Peyer's patch (tissue), 4 donors: Measurements from ENCODE around the gene COPS7B.

Experiments
- CTCF ChIP-seq, 6 experiments: fragments of 450-650 bp in 4 of 6; fragments of 200-600 bp in 2 of 6; sonication (generic) in 1 of 6; IDR thresholded peaks; one replicate each; pipeline ENCODE4 v1.5.1; 2017 to 2019; ENCODE audit warnings: antibody characterized with exemption in 6 of 6, mild to moderate bottlenecking in 3 of 6, moderate library complexity in 1 of 6
- POLR2A ChIP-seq, 2 donors: fragments of 450-650 bp; IDR thresholded peaks; one replicate each; pipeline ENCODE4 v1.5.1; 2017; ENCODE audit warnings: antibody characterized with exemption in 2 of 2, mild to moderate bottlenecking in 2 of 2, moderate library complexity in 2 of 2

- no peak for TF ChIP-seq CTCF (IDR thresholded peaks at IDR 0.05)
- TF ChIP-seq POLR2A (IDR thresholded peaks at IDR 0.05) = no peak
Measured at GRCh38 chr2:231856959-231857358, 70.7 kb downstream of the COPS7B start.
